Measurements from ENCODE around the gene UNK.

GRCh38 chr17:75816693-75817092 lies 32.1 kb downstream of the UNK start:
- no peak for TF ChIP-seq CTCF (IDR thresholded peaks at IDR 0.05)
- TF ChIP-seq REST (IDR thresholded peaks at IDR 0.05; ENCODE audit: insufficient read depth in 1 of 2, low read depth in 2 of 2, low read length in 1 of 2) = no peak
- no peak for TF ChIP-seq POLR2AphosphoS5 (IDR thresholded peaks at IDR 0.05; ENCODE audit: low read depth, low read length)
- no peak for TF ChIP-seq SIN3A (IDR thresholded peaks at IDR 0.05; ENCODE audit: borderline replicate concordance, insufficient read depth, low read depth, low read length)

Measured in Panc1 (cell line).